Panc1 (cell line): ENCODE measurements around the gene ATL2. TPM values are rescaled to one million over a fixed set of nuclear protein-coding genes. Genes with fewer than 3 reads are reported as not detected.

Experiments
- ATAC-seq: fragments of 200-7000 bp; cut with Tn5 transposase; 2 replicates; pipeline ENCODE4 v1.9.1; 2020; ENCODE audit warnings: mild to moderate bottlenecking, moderate library complexity
- BruUV-seq: library from RNA; stranded (reverse); fragments of 400-500 nt; replicated peaks from 2 replicates; lab custom pipeline; 2021; lab: Mats Ljungman, UMichigan
- CTCF ChIA-PET: fragments of 300-600 bp; sonication (Branson Sonifier 250); formaldehyde crosslinking; loops from one replicate; lab custom pipeline; 2022; ENCODE audit warnings: antibody characterized with exemption; lab: Charles Lee
- POLR2A ChIA-PET: fragments of 300-600 bp; sonication (Branson Sonifier 250); formaldehyde crosslinking; loops from one replicate; lab custom pipeline; 2022; ENCODE audit warnings: antibody characterized with exemption; lab: Charles Lee
- DNase-seq: peaks from one replicate; pipeline ENCODE4 v3.0.0-alpha.2; 2010; ENCODE audit warnings: low read depth, low spot score
- H3K27ac ChIP-seq: 2 replicates; pipeline ENCODE4 v1.5.1; 2011; ENCODE audit warnings: mild to moderate bottlenecking, low read length, inconsistent platforms
- H3K27me3 ChIP-seq: fragments of 200-500 bp; sonication (Bioruptor generic); 2 replicates; pipeline ENCODE4 v1.6.0; 2014; ENCODE audit warnings: low read length, inconsistent platforms; ENCODE audit not compliant: control insufficient read depth, insufficient read depth
- H3K36me3 ChIP-seq: fragments of 200-500 bp; sonication (Bioruptor generic); 2 replicates; pipeline ENCODE4 v1.5.1; 2014; ENCODE audit warnings: inconsistent platforms, mild to moderate bottlenecking, low read length, moderate library complexity; ENCODE audit not compliant: control insufficient read depth, insufficient read depth
- H3K4me1 ChIP-seq: 2 replicates; pipeline ENCODE4 v1.5.1; 2011; ENCODE audit warnings: inconsistent platforms, mild to moderate bottlenecking, low read length, moderate library complexity; ENCODE audit not compliant: control insufficient read depth, insufficient read depth
- H3K4me3 ChIP-seq, 2 experiments: 2 replicates each; pipeline ENCODE4 v1.5.1; 2011 to 2012; ENCODE audit warnings: low read depth in 2 of 2, low read length in 2 of 2, mild to moderate bottlenecking in 2 of 2, inconsistent platforms in 1 of 2, moderate library complexity in 1 of 2
- H3K9me3 ChIP-seq: fragments of 200-500 bp; sonication (Bioruptor generic); 2 replicates; pipeline ENCODE4 v1.5.1; 2014; ENCODE audit warnings: low read depth, mild to moderate bottlenecking, inconsistent platforms, low read length, moderate library complexity; ENCODE audit not compliant: control insufficient read depth, insufficient read depth
- CTCF ChIP-seq: fragments of 450-650 bp; IDR thresholded peaks from 2 replicates; pipeline ENCODE4 v1.5.1; 2017; ENCODE audit warnings: mild to moderate bottlenecking
- POLR2AphosphoS5 ChIP-seq: IDR thresholded peaks from 2 replicates; pipeline ENCODE4 v1.6.1; 2012; ENCODE audit warnings: mild to moderate bottlenecking, low read depth, low read length, moderate library complexity
- REST ChIP-seq, 2 experiments: IDR thresholded peaks; 2 replicates each; pipeline ENCODE4 v1.6.1; 2011 to 2012; ENCODE audit warnings: low read depth in 2 of 2, control low read depth in 1 of 2, low read length in 1 of 2, mild to moderate bottlenecking in 1 of 2, moderate library complexity in 1 of 2; ENCODE audit not compliant: insufficient read depth in 1 of 2
- SIN3A ChIP-seq: IDR thresholded peaks from 2 replicates; pipeline ENCODE4 v1.6.1; 2012; ENCODE audit warnings: low read depth, mild to moderate bottlenecking, low read length, moderate library complexity, borderline replicate concordance; ENCODE audit not compliant: insufficient read depth
- TCF7L2 ChIP-seq: IDR thresholded peaks from 2 replicates; pipeline ENCODE4 v1.6.1; 2011; ENCODE audit warnings: mild to moderate bottlenecking, low read depth, low read length, inconsistent platforms
- in situ Hi-C: cut with HindIII; loops from 2 replicates; pipeline ENCODE4 v1.10.0; 2016; ENCODE audit warnings: low sequenced_read_pairs, low pct_unique_long_range_greater_than_20kb
- intact Hi-C: fragments of 100-400 bp; cut with micrococcal nuclease; formaldehyde crosslinking; loops from one replicate; pipeline ENCODE4 v1.10.0; 2022; ENCODE audit not compliant: unreplicated experiment
- total RNA-seq: library from RNA; stranded (reverse); gene quantifications from one replicate; pipeline ENCODE4 v1.2.1, GENCODE V29; 2021; ENCODE audit not compliant: unreplicated experiment

Gene ATL2
- total RNA-seq, 1 experiment from 2014 or later = 78.7 TPM

- ATAC-seq = peak; percentile 88
- Histone ChIP-seq H3K27ac (no peak overlapping the region), H3K4me3 (no peak overlapping the region), H3K9me3 (no peaks in the 10 kb centered on the region), H3K36me3 (peaks cover 15% of the 10 kb centered on the region), H3K27me3 (no peaks in the 10 kb centered on the region), H3K4me1 (no peaks in the 10 kb centered on the region)
- TF ChIP-seq SIN3A = no peak
- peak; percentile 74; the same call in 1 of the 2 replicates for TF ChIP-seq CTCF
- TF ChIP-seq POLR2AphosphoS5 = no peak
- TF ChIP-seq REST (IDR thresholded peaks at IDR 0.05; ENCODE audit: insufficient read depth in 1 of 2, low read depth in 2 of 2, low read length in 1 of 2) = no peak
- no peak for TF ChIP-seq TCF7L2
- POLR2A ChIA-PET = no interaction called here
- CTCF ChIA-PET = interaction anchor here (0.6 to 2.0 kb wide), 4 partner anchors 131 to 420 kb away, joined by 3 to 14 read pairs (median 8); partner anchors contain the start of gene CYP1B1
- in situ Hi-C loops = no loop called here
- intact Hi-C loops = loop anchor here (5.0 kb wide), 2 partner anchors 151 to 191 kb away; no protein-coding TSS in a partner anchor
- DNase-seq = peak; percentile 30
- no TSS peak for BruUV-seq
These were observed 61.3 kb downstream of the ATL2 start for GRCh38 chr2:38315707-38316333.

GRCh38 chr2:38308821-38309220 lies 68.3 kb downstream of the ATL2 start:
- DNase-seq (no peak), ATAC-seq (no peak)
- intact Hi-C loops (no loop called here), in situ Hi-C loops (no loop called here)
- Histone ChIP-seq H3K27ac (no peak overlapping the region), H3K4me1 (no peaks in the 10 kb centered on the region), H3K36me3 (peaks cover 23% of the 10 kb centered on the region), H3K27me3 (no peaks in the 10 kb centered on the region), H3K4me3 (no peak overlapping the region), H3K9me3 (no peaks in the 10 kb centered on the region)
- ChIA-PET CTCF (interaction anchor here (0.6 kb wide), 1 partner anchor 69 kb away, joined by 4 read pairs; the partner anchor contains the start of gene ATL2), POLR2A (no interaction called here)
- no TSS peak for BruUV-seq
- no peak for TF ChIP-seq SIN3A
- no peak for TF ChIP-seq POLR2AphosphoS5
- TF ChIP-seq REST (IDR thresholded peaks at IDR 0.05; ENCODE audit: insufficient read depth in 1 of 2, low read depth in 2 of 2, low read length in 1 of 2) = no peak
- no peak for TF ChIP-seq CTCF
- TF ChIP-seq TCF7L2 = no peak
